Osteoblast (primary cell): ENCODE measurements around the gene CARD16. TPM values are rescaled to one million over a fixed set of nuclear protein-coding genes. Genes with fewer than 3 reads are reported as not detected.

Source experiments
- DNase-seq: peaks from one replicate; pipeline ENCODE4 v3.0.0; 2011; ENCODE audit warnings: low spot score, mixed read lengths; ENCODE audit not compliant: insufficient read length; ENCODE audit errors: missing footprints
- H2AFZ ChIP-seq: 2 replicates; pipeline ENCODE4 v1.6.0; 2011; ENCODE audit warnings: mild to moderate bottlenecking, low read length
- H3K27ac ChIP-seq: 2 replicates; pipeline ENCODE4 v1.5.1; 2011; ENCODE audit warnings: mild to moderate bottlenecking, low read depth, low read length, moderate library complexity
- H3K27me3 ChIP-seq: 2 replicates; pipeline ENCODE4 v1.6.0; 2012; ENCODE audit warnings: mild to moderate bottlenecking, control low read depth, inconsistent platforms, low read length, moderate library complexity; ENCODE audit not compliant: insufficient read depth
- H3K36me3 ChIP-seq: 2 replicates; pipeline ENCODE4 v1.5.1; 2011; ENCODE audit warnings: mild to moderate bottlenecking, low read length, control low read depth, moderate library complexity; ENCODE audit not compliant: insufficient read depth
- H3K4me1 ChIP-seq: 2 replicates; pipeline ENCODE4 v1.5.1; 2011; ENCODE audit warnings: mild to moderate bottlenecking, low read length, control low read depth, moderate library complexity; ENCODE audit not compliant: insufficient read depth
- H3K4me2 ChIP-seq: 2 replicates; pipeline ENCODE4 v1.6.0; 2011; ENCODE audit warnings: mild to moderate bottlenecking, low read length; ENCODE audit not compliant: insufficient read depth
- H3K4me3 ChIP-seq: fragments of 200-600 bp; sonication (generic); 3 replicates; pipeline ENCODE4 v1.5.1; 2012; ENCODE audit warnings: mild to moderate bottlenecking, low read length, inconsistent platforms; ENCODE audit not compliant: insufficient read depth
- H3K79me2 ChIP-seq: 2 replicates; pipeline ENCODE4 v1.6.0; 2012; ENCODE audit warnings: mild to moderate bottlenecking, low read length, control low read depth, inconsistent platforms; ENCODE audit not compliant: insufficient read depth
- H3K9me3 ChIP-seq: 2 replicates; pipeline ENCODE4 v1.5.1; 2011; ENCODE audit warnings: low read depth, low read length, control low read depth
- H4K20me1 ChIP-seq: 2 replicates; pipeline ENCODE4 v1.6.0; 2012; ENCODE audit warnings: mild to moderate bottlenecking, low read length, control low read depth; ENCODE audit not compliant: insufficient read depth
- total RNA-seq: library from RNA; depleted of rRNA; stranded (reverse); fragments of >200 nt; gene quantifications from 2 replicates; pipeline ENCODE4 v1.2.3, GENCODE V29; 2012
- TF ChIP-seq, protein P1 (sequence below): IDR thresholded peaks from 2 replicates; pipeline ENCODE4 v1.5.1; 2011; ENCODE audit warnings: mild to moderate bottlenecking, low read depth, low read length, moderate library complexity; ENCODE audit errors: extremely low read depth

CARD16 gene
- total RNA-seq, 1 donor = 2.9 TPM

GRCh38 chr11:105033343-105033742, 11.8 kb downstream of the CARD16 start:
- Histone ChIP-seq H3K4me2 (no peak overlapping the region), H4K20me1 (no peaks in the 10 kb centered on the region), H3K27me3 (no peaks in the 10 kb centered on the region), H2AFZ (peak overlapping the region; percentile 21), H3K4me3 (no peak overlapping the region), H3K36me3 (no peaks in the 10 kb centered on the region), H3K27ac (no peak overlapping the region), H3K4me1 (peaks cover 2% of the 10 kb centered on the region), H3K9me3 (no peaks in the 10 kb centered on the region), H3K79me2 (no peaks in the 10 kb centered on the region)
- TF ChIP-seq, protein P1, sequence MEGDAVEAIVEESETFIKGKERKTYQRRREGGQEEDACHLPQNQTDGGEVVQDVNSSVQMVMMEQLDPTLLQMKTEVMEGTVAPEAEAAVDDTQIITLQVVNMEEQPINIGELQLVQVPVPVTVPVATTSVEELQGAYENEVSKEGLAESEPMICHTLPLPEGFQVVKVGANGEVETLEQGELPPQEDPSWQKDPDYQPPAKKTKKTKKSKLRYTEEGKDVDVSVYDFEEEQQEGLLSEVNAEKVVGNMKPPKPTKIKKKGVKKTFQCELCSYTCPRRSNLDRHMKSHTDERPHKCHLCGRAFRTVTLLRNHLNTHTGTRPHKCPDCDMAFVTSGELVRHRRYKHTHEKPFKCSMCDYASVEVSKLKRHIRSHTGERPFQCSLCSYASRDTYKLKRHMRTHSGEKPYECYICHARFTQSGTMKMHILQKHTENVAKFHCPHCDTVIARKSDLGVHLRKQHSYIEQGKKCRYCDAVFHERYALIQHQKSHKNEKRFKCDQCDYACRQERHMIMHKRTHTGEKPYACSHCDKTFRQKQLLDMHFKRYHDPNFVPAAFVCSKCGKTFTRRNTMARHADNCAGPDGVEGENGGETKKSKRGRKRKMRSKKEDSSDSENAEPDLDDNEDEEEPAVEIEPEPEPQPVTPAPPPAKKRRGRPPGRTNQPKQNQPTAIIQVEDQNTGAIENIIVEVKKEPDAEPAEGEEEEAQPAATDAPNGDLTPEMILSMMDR = no peak
- no peak for DNase-seq

DNA sequence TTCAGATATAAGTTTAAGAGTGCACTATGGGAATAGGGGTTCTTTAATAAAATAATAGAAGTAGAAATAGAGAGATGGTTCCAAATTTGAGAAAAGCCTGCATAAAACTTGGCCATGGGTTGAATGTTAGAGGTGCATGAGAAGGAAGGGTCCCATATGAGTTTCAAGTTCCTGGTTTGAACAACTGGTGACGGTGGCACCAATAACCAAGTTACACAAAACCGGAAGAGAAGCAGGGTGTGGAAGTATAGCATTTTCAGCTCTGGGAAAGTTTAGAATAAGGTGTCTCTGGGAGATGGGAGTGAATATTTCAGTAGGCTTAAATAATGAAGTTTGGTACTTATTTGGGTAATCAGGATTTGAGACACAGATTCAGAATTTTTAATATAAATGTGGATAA, 12.6 kb downstream of the CARD16 start:
- Histone ChIP-seq H3K9me3 (no peaks in the 10 kb centered on the region), H3K27me3 (no peaks in the 10 kb centered on the region), H3K27ac (no peak overlapping the region), H3K79me2 (no peaks in the 10 kb centered on the region), H3K4me3 (no peak overlapping the region), H3K4me2 (no peak overlapping the region), H2AFZ (no peak overlapping the region), H3K4me1 (peaks cover 2% of the 10 kb centered on the region), H4K20me1 (no peaks in the 10 kb centered on the region), H3K36me3 (no peaks in the 10 kb centered on the region)
- TF ChIP-seq, protein P1 = no peak
- no peak for DNase-seq

DNA sequence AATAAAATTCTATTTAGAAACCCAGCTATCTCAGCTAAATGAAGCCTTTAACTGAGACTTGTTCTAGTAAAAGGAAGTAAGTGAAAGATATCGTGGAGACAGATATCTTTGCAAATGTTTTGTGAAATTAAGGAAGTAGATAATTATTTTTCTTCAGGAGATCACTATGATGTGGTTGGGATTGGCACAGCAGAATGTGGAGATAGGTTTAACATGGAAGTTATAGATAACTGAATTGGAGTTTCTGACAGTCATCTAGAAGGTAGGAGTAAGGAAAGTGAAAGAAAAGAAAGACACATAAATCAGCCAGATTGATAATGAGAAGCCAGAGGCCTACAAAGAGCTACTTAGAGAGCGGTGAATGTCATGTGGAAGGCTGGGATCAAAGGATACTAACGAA, 17.5 kb downstream of the CARD16 start:
- H3K79me2 ChIP-seq = no peaks in the 10 kb centered on the region
- TF ChIP-seq, protein P1 = no peak
- H3K4me2 ChIP-seq = no peak overlapping the region
- H3K4me3 ChIP-seq = no peak overlapping the region
- H2AFZ ChIP-seq = no peak overlapping the region
- no peaks in the 10 kb centered on the region for H3K27me3 ChIP-seq
- H4K20me1 ChIP-seq = no peaks in the 10 kb centered on the region
- no peak overlapping the region for H3K27ac ChIP-seq
- DNase-seq = no peak
- H3K36me3 ChIP-seq = no peaks in the 10 kb centered on the region
- H3K9me3 ChIP-seq = no peaks in the 10 kb centered on the region
- no peaks in the 10 kb centered on the region for H3K4me1 ChIP-seq

DNA sequence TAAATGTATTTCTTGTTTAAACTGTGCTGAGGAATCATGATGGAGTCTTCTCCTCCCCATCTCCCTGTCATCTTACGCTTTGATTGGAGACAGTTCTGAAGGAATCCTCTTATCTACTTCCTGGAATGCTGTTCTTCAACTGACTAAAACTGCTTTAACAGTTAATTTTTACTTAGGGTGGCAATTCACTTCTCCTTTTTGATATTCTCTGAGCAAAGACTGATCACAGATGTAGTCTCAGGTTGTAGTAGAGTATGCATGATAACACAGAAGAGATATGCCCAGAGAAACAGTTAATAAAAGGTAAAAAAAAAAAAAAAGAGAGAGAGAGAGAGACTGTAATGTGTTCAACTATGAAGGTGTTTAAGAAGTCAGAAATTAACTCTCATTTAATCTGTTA, 20.7 kb downstream of the CARD16 start:
- Histone ChIP-seq H3K27me3 (no peaks in the 10 kb centered on the region), H2AFZ (no peak overlapping the region), H4K20me1 (no peaks in the 10 kb centered on the region), H3K4me2 (no peak overlapping the region), H3K79me2 (no peaks in the 10 kb centered on the region), H3K36me3 (no peaks in the 10 kb centered on the region), H3K4me3 (no peak overlapping the region), H3K9me3 (no peaks in the 10 kb centered on the region), H3K27ac (no peak overlapping the region), H3K4me1 (no peaks in the 10 kb centered on the region)
- no peak for DNase-seq
- TF ChIP-seq, protein P1 = no peak
